Measurements from ENCODE around the gene ZNF20. TPM values are rescaled to one million over a fixed set of nuclear protein-coding genes. Genes with fewer than 3 reads are reported as not detected.
A peak's percentile ranks its signal among the peaks of the same experiment; 100 is the strongest.

ZNF20 gene
- total and polyA plus RNA-seq, 9 of the 15 experiments (the other 6 are each of a cell fraction or from before 2014, with no cell fraction given) = 1.4 to 3.7 (median 3.1) TPM

DNA sequence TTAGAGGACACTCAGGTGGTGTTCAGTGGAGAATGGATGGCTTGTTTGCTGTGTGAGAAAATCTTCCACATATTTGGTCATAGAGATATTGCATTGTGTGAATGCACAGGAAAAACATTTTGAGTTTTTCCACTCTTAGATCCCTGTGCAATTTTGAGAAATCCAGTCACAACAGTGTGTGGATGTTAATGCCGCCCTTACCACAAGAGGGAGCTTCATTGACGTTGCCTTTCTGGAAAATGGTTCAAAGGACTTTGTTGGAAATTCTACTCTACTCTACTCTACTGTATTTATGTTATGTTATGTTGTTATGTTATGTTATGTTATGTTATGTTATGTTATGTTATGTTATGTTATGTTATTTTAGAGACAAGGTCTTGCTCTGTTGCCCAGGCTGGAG is 13.4 kb downstream of the ZNF20 start:
- H3K27ac ChIP-seq (ENCODE audit: extremely low read depth, low read depth, low read length) = no peak overlapping the region
- TF ChIP-seq RAD21 (CRISPR knock-in tag; conservative IDR thresholded peaks at IDR 0.05 in 1 of 2, IDR thresholded peaks at IDR 0.05 in 1 of 2) (peak in 1 of 2 experiments; percentile 56; a peak in 2 of 4 replicates), HMG20B (CRISPR knock-in tag; IDR thresholded peaks at IDR 0.05) (no peak), SMC3 (conservative IDR thresholded peaks at IDR 0.05; ENCODE audit: insufficient read depth, low read depth, low read length) (0 out of 2 replicates have a peak, but pooled peaks have one; percentile 10), PHF8 (IDR thresholded peaks at IDR 0.05; ENCODE audit: borderline replicate concordance, low read length) (no peak)
- TF ChIP-seq, protein P1, sequence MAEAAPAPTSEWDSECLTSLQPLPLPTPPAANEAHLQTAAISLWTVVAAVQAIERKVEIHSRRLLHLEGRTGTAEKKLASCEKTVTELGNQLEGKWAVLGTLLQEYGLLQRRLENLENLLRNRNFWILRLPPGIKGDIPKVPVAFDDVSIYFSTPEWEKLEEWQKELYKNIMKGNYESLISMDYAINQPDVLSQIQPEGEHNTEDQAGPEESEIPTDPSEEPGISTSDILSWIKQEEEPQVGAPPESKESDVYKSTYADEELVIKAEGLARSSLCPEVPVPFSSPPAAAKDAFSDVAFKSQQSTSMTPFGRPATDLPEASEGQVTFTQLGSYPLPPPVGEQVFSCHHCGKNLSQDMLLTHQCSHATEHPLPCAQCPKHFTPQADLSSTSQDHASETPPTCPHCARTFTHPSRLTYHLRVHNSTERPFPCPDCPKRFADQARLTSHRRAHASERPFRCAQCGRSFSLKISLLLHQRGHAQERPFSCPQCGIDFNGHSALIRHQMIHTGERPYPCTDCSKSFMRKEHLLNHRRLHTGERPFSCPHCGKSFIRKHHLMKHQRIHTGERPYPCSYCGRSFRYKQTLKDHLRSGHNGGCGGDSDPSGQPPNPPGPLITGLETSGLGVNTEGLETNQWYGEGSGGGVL (CRISPR knock-in tag; IDR thresholded peaks at IDR 0.05) = no peak
- TF ChIP-seq, protein P2, sequence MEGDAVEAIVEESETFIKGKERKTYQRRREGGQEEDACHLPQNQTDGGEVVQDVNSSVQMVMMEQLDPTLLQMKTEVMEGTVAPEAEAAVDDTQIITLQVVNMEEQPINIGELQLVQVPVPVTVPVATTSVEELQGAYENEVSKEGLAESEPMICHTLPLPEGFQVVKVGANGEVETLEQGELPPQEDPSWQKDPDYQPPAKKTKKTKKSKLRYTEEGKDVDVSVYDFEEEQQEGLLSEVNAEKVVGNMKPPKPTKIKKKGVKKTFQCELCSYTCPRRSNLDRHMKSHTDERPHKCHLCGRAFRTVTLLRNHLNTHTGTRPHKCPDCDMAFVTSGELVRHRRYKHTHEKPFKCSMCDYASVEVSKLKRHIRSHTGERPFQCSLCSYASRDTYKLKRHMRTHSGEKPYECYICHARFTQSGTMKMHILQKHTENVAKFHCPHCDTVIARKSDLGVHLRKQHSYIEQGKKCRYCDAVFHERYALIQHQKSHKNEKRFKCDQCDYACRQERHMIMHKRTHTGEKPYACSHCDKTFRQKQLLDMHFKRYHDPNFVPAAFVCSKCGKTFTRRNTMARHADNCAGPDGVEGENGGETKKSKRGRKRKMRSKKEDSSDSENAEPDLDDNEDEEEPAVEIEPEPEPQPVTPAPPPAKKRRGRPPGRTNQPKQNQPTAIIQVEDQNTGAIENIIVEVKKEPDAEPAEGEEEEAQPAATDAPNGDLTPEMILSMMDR (IDR thresholded peaks at IDR 0.05 in 2 of 3, conservative IDR thresholded peaks at IDR 0.05 in 1 of 3; ENCODE audit: insufficient read depth in 2 of 3, low read depth in 1 of 3, low read length in 3 of 3) = peak; percentile 30 to 60 (median 56); a peak in 5 of 6 replicates
- TF ChIP-seq, protein P3, sequence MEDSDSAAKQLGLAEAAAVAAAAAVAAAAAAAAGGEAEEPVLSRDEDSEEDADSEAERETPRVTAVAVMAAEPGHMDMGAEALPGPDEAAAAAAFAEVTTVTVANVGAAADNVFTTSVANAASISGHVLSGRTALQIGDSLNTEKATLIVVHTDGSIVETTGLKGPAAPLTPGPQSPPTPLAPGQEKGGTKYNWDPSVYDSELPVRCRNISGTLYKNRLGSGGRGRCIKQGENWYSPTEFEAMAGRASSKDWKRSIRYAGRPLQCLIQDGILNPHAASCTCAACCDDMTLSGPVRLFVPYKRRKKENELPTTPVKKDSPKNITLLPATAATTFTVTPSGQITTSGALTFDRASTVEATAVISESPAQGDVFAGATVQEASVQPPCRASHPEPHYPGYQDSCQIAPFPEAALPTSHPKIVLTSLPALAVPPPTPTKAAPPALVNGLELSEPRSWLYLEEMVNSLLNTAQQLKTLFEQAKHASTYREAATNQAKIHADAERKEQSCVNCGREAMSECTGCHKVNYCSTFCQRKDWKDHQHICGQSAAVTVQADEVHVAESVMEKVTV (CRISPR knock-in tag; IDR thresholded peaks at IDR 0.05) = no peak
- TF ChIP-seq, protein P4, sequence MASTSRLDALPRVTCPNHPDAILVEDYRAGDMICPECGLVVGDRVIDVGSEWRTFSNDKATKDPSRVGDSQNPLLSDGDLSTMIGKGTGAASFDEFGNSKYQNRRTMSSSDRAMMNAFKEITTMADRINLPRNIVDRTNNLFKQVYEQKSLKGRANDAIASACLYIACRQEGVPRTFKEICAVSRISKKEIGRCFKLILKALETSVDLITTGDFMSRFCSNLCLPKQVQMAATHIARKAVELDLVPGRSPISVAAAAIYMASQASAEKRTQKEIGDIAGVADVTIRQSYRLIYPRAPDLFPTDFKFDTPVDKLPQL (IDR thresholded peaks at IDR 0.05; ENCODE audit: extremely low read depth, insufficient read length) = no peak
- no peak overlapping the region for H3K4me2 ChIP-seq (ENCODE audit: insufficient read depth, low read length)
- FAIRE-seq (peak; percentile 83), DNase-seq (ENCODE audit: extremely low read depth in 1 of 4, low spot score in 3 of 4) (peak; percentile 18 to 34 (median 30)), ATAC-seq (peak; percentile 51; the same call in 2 of the 3 replicates)
- H3K9ac ChIP-seq (ENCODE audit: insufficient read depth in 1 of 2, low read depth in 2 of 2, low read length in 2 of 2) = no peak overlapping the region
- CTCF ChIA-PET (ENCODE audit: low intra/inter-chr PET ratio) = no interaction called here
- H3K4me1 ChIP-seq (replicated peaks in 1 of 2; ENCODE audit: control insufficient read depth in 2 of 2, insufficient read depth in 2 of 2, low read length in 2 of 2) = no peaks in the 10 kb centered on the region
- WGBS (ENCODE audit: insufficient coverage, low coverage, missing lambda C conversion rate) = 0% methylated on average over 2 of the region's 2 CpGs
- intact Hi-C loops (cut with micrococcal nuclease) (no loop called here), in situ Hi-C loops (cut with MboI) (no loop called here)
- H3K79me2 ChIP-seq (ENCODE audit: control insufficient read depth, insufficient read depth, low read length) = no peaks in the 10 kb centered on the region
- no peak overlapping the region for H2AFZ ChIP-seq (ENCODE audit: low read depth, low read length)
- H3K4me3 ChIP-seq = no peak overlapping the region
- no TSS peak for BruUV-seq (replicated peaks)
- no peaks in the 10 kb centered on the region for H3K27me3 ChIP-seq (ENCODE audit: control insufficient read depth in 2 of 2, insufficient read depth in 2 of 2, low read length in 2 of 2)
- H4K20me1 ChIP-seq (replicated peaks; ENCODE audit: control insufficient read depth, insufficient read depth, low read length) = no peaks in the 10 kb centered on the region
- POLR2A ChIA-PET = interaction anchor here (1.2 kb wide), 1 partner anchor 13 kb away, joined by 4 read pairs; the partner anchor contains the start of gene ZNF20
- H3K9me1 ChIP-seq (ENCODE audit: control insufficient read depth, insufficient read depth, low read length) = no peaks in the 10 kb centered on the region
- H3K9me3 ChIP-seq (replicated peaks; ENCODE audit: control insufficient read depth, insufficient read depth, low read depth, low read length) = no peaks in the 10 kb centered on the region; the same call in 1 of the 2 replicates
- H3K36me3 ChIP-seq (ENCODE audit: control insufficient read depth, insufficient read depth, low read length) = no peaks in the 10 kb centered on the region
